HL-60 (cell line): ENCODE measurements around the gene ZNF618.

Source experiments
- DNase-seq, 2 experiments: peaks; one replicate each; pipeline ENCODE4 v3.0.0-alpha.2; 2010 to 2020; ENCODE audit warnings: low read depth in 1 of 2, low spot score in 1 of 2
- H3K27ac ChIP-seq: fragments of 250-450 bp; sonication (Bioruptor Pico); replicated peaks from 2 replicates; pipeline ENCODE4 v1.5.1; 2020; ENCODE audit warnings: mild to moderate bottlenecking, moderate library complexity
- H3K27me3 ChIP-seq: fragments of 250-450 bp; sonication (Bioruptor Pico); 2 replicates; pipeline ENCODE4 v1.5.1; 2021; ENCODE audit warnings: mild to moderate bottlenecking, moderate library complexity; ENCODE audit not compliant: insufficient read depth, poor library complexity, severe bottlenecking
- H3K4me3 ChIP-seq: replicated peaks from 2 replicates; pipeline ENCODE4 v1.5.1; 2011; ENCODE audit warnings: mild to moderate bottlenecking, control low read depth, low read length; ENCODE audit not compliant: insufficient read depth
- CTCF ChIP-seq: IDR thresholded peaks from one replicate; pipeline ENCODE4 v1.5.1; 2011; ENCODE audit warnings: low read length, control low read depth, inconsistent platforms; ENCODE audit not compliant: insufficient read depth
- GABPA ChIP-seq: IDR thresholded peaks from 2 replicates; pipeline ENCODE4 v1.6.1; 2012; ENCODE audit warnings: low read depth
- POLR2AphosphoS5 ChIP-seq: IDR thresholded peaks from 2 replicates; pipeline ENCODE4 v1.6.1; 2012; ENCODE audit warnings: low read depth
- REST ChIP-seq: IDR thresholded peaks from 2 replicates; pipeline ENCODE4 v1.6.1; 2012; ENCODE audit warnings: low read depth; ENCODE audit not compliant: insufficient replicate concordance
- SPI1 ChIP-seq: IDR thresholded peaks from 2 replicates; pipeline ENCODE4 v1.6.1; 2012; ENCODE audit warnings: low read depth, mild to moderate bottlenecking, borderline replicate concordance

ZNF618 gene

GRCh38 chr9:113940077-113940476 lies 64.0 kb downstream of the ZNF618 start:
- Histone ChIP-seq H3K27ac (no peak overlapping the region), H3K4me3 (no peak overlapping the region), H3K27me3 (no peaks in the 10 kb centered on the region)
- TF ChIP-seq CTCF (no peak), GABPA (no peak), SPI1 (no peak), POLR2AphosphoS5 (no peak), REST (no peak)
- DNase-seq = no peak

GRCh38 chr9:113941056-113941455 lies 64.9 kb downstream of the ZNF618 start:
- TF ChIP-seq POLR2AphosphoS5 (no peak), CTCF (no peak)
- Histone ChIP-seq H3K4me3 (no peak overlapping the region), H3K27ac (no peak overlapping the region), H3K27me3 (no peaks in the 10 kb centered on the region)
- DNase-seq = no peak

GRCh38 chr9:113941526-113941925 lies 65.4 kb downstream of the ZNF618 start:
- H3K4me3 ChIP-seq = no peak overlapping the region
- TF ChIP-seq REST (no peak), GABPA (no peak), POLR2AphosphoS5 (no peak), CTCF (no peak), SPI1 (no peak)
- H3K27me3 ChIP-seq = no peaks in the 10 kb centered on the region
- DNase-seq = no peak
- H3K27ac ChIP-seq = no peak overlapping the region

- H3K27ac ChIP-seq = no peak overlapping the region
- H3K27me3 ChIP-seq = no peaks in the 10 kb centered on the region
- H3K4me3 ChIP-seq = no peak overlapping the region
- no peak for TF ChIP-seq CTCF
- TF ChIP-seq REST = no peak
- no peak for TF ChIP-seq GABPA
- TF ChIP-seq SPI1 = no peak
- no peak for DNase-seq
Observed at GRCh38 chr9:113943112-113944009, 67.3 kb downstream of the ZNF618 start.
